ENCODE results near the gene MAPK7. TPM values are rescaled to one million over a fixed set of nuclear protein-coding genes. Genes with fewer than 3 reads are reported as not detected.
"Not testable (repeated sequence)": the region's sequence is repeated elsewhere in the genome, so short reads cannot be mapped to it uniquely, and the experiment has no call there.

MAPK7 gene
- total RNA-seq, 1 donor from 2014 or later, result 30.8 TPM

- Histone ChIP-seq H3K36me3 (ENCODE audit: control insufficient read depth, insufficient read depth, low read length) (no peaks in the 10 kb centered on the region), H3K27me3 (ENCODE audit: control insufficient read depth, insufficient read depth, low read length) (no peaks in the 10 kb centered on the region), H3K4me3 (ENCODE audit: low read depth, low read length) (no peak overlapping the region)
- no peak for TF ChIP-seq CTCF (IDR thresholded peaks at IDR 0.05; ENCODE audit: insufficient read depth, low read length, poor library complexity, severe bottlenecking)
- no peak for DNase-seq (ENCODE audit: low read depth)
Observed at GRCh38 chr17:19348081-19348650, 30.1 kb upstream of the MAPK7 start.

GRCh38 chr17:19348806-19349205 is 29.5 kb upstream of the MAPK7 start:
- Histone ChIP-seq H3K36me3 (ENCODE audit: control insufficient read depth, insufficient read depth, low read length) (no peaks in the 10 kb centered on the region), H3K4me3 (ENCODE audit: low read depth, low read length) (no peak overlapping the region), H3K27me3 (ENCODE audit: control insufficient read depth, insufficient read depth, low read length) (no peaks in the 10 kb centered on the region)
- TF ChIP-seq CTCF (IDR thresholded peaks at IDR 0.05; ENCODE audit: insufficient read depth, low read length, poor library complexity, severe bottlenecking), result no peak
- DNase-seq (ENCODE audit: low read depth), result no peak

DNA sequence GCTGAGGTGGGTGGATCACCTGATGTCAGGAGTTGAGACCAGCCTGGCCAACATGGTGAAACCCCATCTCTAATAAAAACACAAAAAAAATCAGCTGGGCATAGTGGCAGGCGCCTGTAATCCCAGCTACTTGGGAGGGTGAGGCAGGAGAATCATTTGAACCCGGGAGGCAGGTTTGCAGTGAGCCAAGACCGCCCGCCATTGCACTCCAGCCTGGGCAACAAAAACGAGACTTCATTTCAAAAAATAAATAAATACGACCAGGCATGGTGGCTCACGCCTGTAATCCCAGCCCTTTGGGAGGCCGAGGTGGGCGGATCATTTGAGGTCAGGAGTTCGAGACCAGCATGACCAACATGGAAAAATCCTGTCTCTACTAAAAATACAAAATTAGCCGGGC is 24.9 kb upstream of the MAPK7 start:
- not testable (repeated sequence) for H3K27me3 ChIP-seq (ENCODE audit: control insufficient read depth, insufficient read depth, low read length); DNase-seq (ENCODE audit: low read depth); H3K4me3 ChIP-seq (ENCODE audit: low read depth, low read length); H3K36me3 ChIP-seq (ENCODE audit: control insufficient read depth, insufficient read depth, low read length)

GRCh38 chr17:19354748-19355147 is 23.6 kb upstream of the MAPK7 start:
- no peaks in the 10 kb centered on the region for H3K27me3 ChIP-seq (ENCODE audit: control insufficient read depth, insufficient read depth, low read length)
- no peak for DNase-seq (ENCODE audit: low read depth)
- H3K4me3 ChIP-seq (ENCODE audit: low read depth, low read length), result no peak overlapping the region
- no peaks in the 10 kb centered on the region for H3K36me3 ChIP-seq (ENCODE audit: control insufficient read depth, insufficient read depth, low read length)
- no peak for TF ChIP-seq CTCF (IDR thresholded peaks at IDR 0.05; ENCODE audit: insufficient read depth, low read length, poor library complexity, severe bottlenecking)

- no peak for DNase-seq (ENCODE audit: low read depth)
- no peak overlapping the region for H3K4me3 ChIP-seq (ENCODE audit: low read depth, low read length)
- no peaks in the 10 kb centered on the region for H3K36me3 ChIP-seq (ENCODE audit: control insufficient read depth, insufficient read depth, low read length)
- no peaks in the 10 kb centered on the region for H3K27me3 ChIP-seq (ENCODE audit: control insufficient read depth, insufficient read depth, low read length)
- no peak for TF ChIP-seq CTCF (IDR thresholded peaks at IDR 0.05; ENCODE audit: insufficient read depth, low read length, poor library complexity, severe bottlenecking)
Observed at GRCh38 chr17:19357351-19357750, 20.9 kb upstream of the MAPK7 start.

GRCh38 chr17:19357761-19358160 is 20.5 kb upstream of the MAPK7 start:
- DNase-seq (ENCODE audit: low read depth), result no peak
- TF ChIP-seq CTCF (IDR thresholded peaks at IDR 0.05; ENCODE audit: insufficient read depth, low read length, poor library complexity, severe bottlenecking), result no peak
- Histone ChIP-seq H3K27me3 (ENCODE audit: control insufficient read depth, insufficient read depth, low read length) (no peaks in the 10 kb centered on the region), H3K4me3 (ENCODE audit: low read depth, low read length) (no peak overlapping the region), H3K36me3 (ENCODE audit: control insufficient read depth, insufficient read depth, low read length) (no peaks in the 10 kb centered on the region)
